H1 (cell line): ENCODE results near the gene NMB. TPM values are rescaled to one million over a fixed set of nuclear protein-coding genes. Genes with fewer than 3 reads are reported as not detected.

Source experiments
- CTCF ChIA-PET: fragments of 300-600 bp; sonication (Branson Sonifier 250); formaldehyde crosslinking; loops from one replicate; lab custom pipeline; 2021; ENCODE audit not compliant: partially characterized antibody; lab: Charles Lee
- POLR2A ChIA-PET: fragments of 300-600 bp; sonication (Branson Sonifier 250); formaldehyde crosslinking; loops from one replicate; lab custom pipeline; 2021; ENCODE audit warnings: inconsistent platforms; ENCODE audit not compliant: partially characterized antibody; lab: Charles Lee
- DNase-seq, 2 experiments: peaks; one replicate each; pipeline versions ENCODE4 v3.0.0 to v3.0.0-alpha.2; 2010 to 2022; ENCODE audit warnings: low spot score in 2 of 2, low read depth in 1 of 2, mixed read lengths in 1 of 2
- FAIRE-seq: peaks from 2 replicates; lab custom pipeline; 2011; peaks lifted over from hg19 to GRCh38; lab: Jason Lieb, UNC
- H2AFZ ChIP-seq: 2 replicates; pipeline ENCODE4 v1.8.1; 2012; ENCODE audit warnings: low read length, inconsistent platforms
- H2AK5ac ChIP-seq: 2 replicates; pipeline ENCODE4 v1.6.1; 2013; ENCODE audit warnings: low read depth, low read length
- H2BK120ac ChIP-seq: replicated peaks from 2 replicates; pipeline ENCODE3; 2013; ENCODE audit warnings: low read depth, low read length, inconsistent platforms
- H2BK12ac ChIP-seq: 2 replicates; pipeline ENCODE4 v1.6.1; 2013; ENCODE audit warnings: low read depth, low read length
- H2BK15ac ChIP-seq: 2 replicates; pipeline ENCODE4 v1.6.1; 2013; ENCODE audit warnings: low read length
- H2BK20ac ChIP-seq: 2 replicates; pipeline ENCODE4 v1.6.1; 2013; ENCODE audit warnings: low read length
- H2BK5ac ChIP-seq: 2 replicates; pipeline ENCODE4 v1.6.1; 2013; ENCODE audit warnings: low read depth, low read length
- H3K14ac ChIP-seq: 2 replicates; pipeline ENCODE4 v1.6.1; 2013; ENCODE audit warnings: inconsistent platforms; ENCODE audit not compliant: insufficient read length
- H3K18ac ChIP-seq: 2 replicates; pipeline ENCODE4 v1.6.1; 2013; ENCODE audit warnings: low read length; ENCODE audit errors: extremely low read depth
- H3K23ac ChIP-seq: 2 replicates; pipeline ENCODE4 v1.6.1; 2013; ENCODE audit warnings: inconsistent platforms; ENCODE audit not compliant: insufficient read length
- H3K23me2 ChIP-seq: 2 replicates; pipeline ENCODE4 v1.6.1; 2013; ENCODE audit warnings: low read depth, low read length
- H3K27ac ChIP-seq: 2 replicates; pipeline ENCODE4 v1.6.1; 2011; ENCODE audit warnings: low read depth, low read length, inconsistent platforms
- H3K27me3 ChIP-seq, 4 experiments: replicated peaks in 1 of 4; 1 replicate in 1 of 4; 2 replicates in 3 of 4; pipeline versions ENCODE4 v1.6.1 to v1.8.1; 2011 to 2013; ENCODE audit warnings: low read length in 3 of 4, mild to moderate bottlenecking in 3 of 4, inconsistent platforms in 2 of 4, mixed read lengths in 2 of 4, moderate library complexity in 1 of 4; ENCODE audit not compliant: control insufficient read depth in 3 of 4, insufficient read depth in 3 of 4; ENCODE audit errors: extremely low read depth in 1 of 4
- H3K36me3 ChIP-seq, 4 experiments: 2 replicates each; pipeline versions ENCODE4 v1.6.1 to v1.8.1; 2011 to 2013; ENCODE audit warnings: mild to moderate bottlenecking in 4 of 4, low read length in 3 of 4, moderate library complexity in 2 of 4, control low read depth in 1 of 4, inconsistent platforms in 1 of 4; ENCODE audit not compliant: insufficient read depth in 4 of 4, control insufficient read depth in 2 of 4
- H3K4ac ChIP-seq: replicated peaks from 2 replicates; pipeline ENCODE3; 2013; ENCODE audit warnings: low read length, low read depth, mixed read lengths, inconsistent platforms; ENCODE audit not compliant: insufficient read length
- H3K4me1 ChIP-seq, 4 experiments: replicated peaks in 1 of 4; 1 replicate in 1 of 4; 2 replicates in 3 of 4; pipeline versions ENCODE4 v1.6.1 to v1.8.1; 2011 to 2013; ENCODE audit warnings: low read length in 3 of 4, inconsistent platforms in 2 of 4, mixed read lengths in 1 of 4; ENCODE audit not compliant: insufficient read depth in 4 of 4, control insufficient read depth in 3 of 4
- H3K4me2 ChIP-seq, 2 experiments: 2 replicates each; pipeline versions ENCODE4 v1.6.1 to v1.8.1; 2011 to 2013; ENCODE audit warnings: low read depth in 2 of 2, low read length in 2 of 2, control low read depth in 1 of 2, inconsistent platforms in 1 of 2, mild to moderate bottlenecking in 1 of 2; ENCODE audit not compliant: insufficient read depth in 1 of 2
- H3K4me3 ChIP-seq, 4 experiments: fragments of 200-600, 300-600 bp in 1 of 4; sonication (generic), shearing (Covaris generic), sonication (Bioruptor Twin) in 1 of 4; 2 replicates each; pipeline versions ENCODE4 v1.5.1 to v1.8.1; 2011 to 2016; ENCODE audit warnings: low read length in 4 of 4, low read depth in 3 of 4, control low read depth in 2 of 4, inconsistent platforms in 2 of 4, mild to moderate bottlenecking in 2 of 4, mixed read lengths in 1 of 4, moderate library complexity in 1 of 4; ENCODE audit not compliant: insufficient read depth in 2 of 4; ENCODE audit errors: extremely low read depth in 1 of 4
- H3K56ac ChIP-seq: replicated peaks from 2 replicates; pipeline ENCODE3; 2013; ENCODE audit warnings: low read depth, mild to moderate bottlenecking, mixed read lengths, low read length, inconsistent platforms; ENCODE audit not compliant: insufficient read length
- H3K79me1 ChIP-seq: 2 replicates; pipeline ENCODE4 v1.6.1; 2013; ENCODE audit warnings: low read depth, low read length, control low read depth
- H3K79me2 ChIP-seq, 2 experiments: 2 replicates each; pipeline versions ENCODE4 v1.6.1 to v1.8.1; 2012 to 2013; ENCODE audit warnings: low read length in 2 of 2, mild to moderate bottlenecking in 2 of 2, inconsistent platforms in 1 of 2; ENCODE audit not compliant: insufficient read depth in 2 of 2, control insufficient read depth in 1 of 2
- H3K9ac ChIP-seq, 4 experiments: replicated peaks in 1 of 4; 1 replicate in 1 of 4; 2 replicates in 3 of 4; pipeline versions ENCODE4 v1.6.1 to v1.8.1; 2011 to 2013; ENCODE audit warnings: low read depth in 3 of 4, low read length in 3 of 4, control low read depth in 2 of 4, mild to moderate bottlenecking in 2 of 4, moderate library complexity in 2 of 4, inconsistent platforms in 1 of 4; ENCODE audit errors: extremely low read depth in 1 of 4
- H3K9me3 ChIP-seq, 2 experiments: 2 replicates each; pipeline versions ENCODE4 v1.6.1 to v1.8.1; 2012 to 2013; ENCODE audit warnings: mild to moderate bottlenecking in 2 of 2, moderate library complexity in 2 of 2, control low read depth in 1 of 2, inconsistent platforms in 1 of 2, low read depth in 1 of 2, low read length in 1 of 2, mixed read lengths in 1 of 2; ENCODE audit not compliant: insufficient read depth in 2 of 2
- H4K20me1 ChIP-seq, 2 experiments: replicated peaks in 1 of 2; 2 replicates each; pipeline versions ENCODE3 to v1.8.1; 2011 to 2013; ENCODE audit warnings: inconsistent platforms in 2 of 2, low read length in 2 of 2, mild to moderate bottlenecking in 1 of 2; ENCODE audit not compliant: insufficient read depth in 2 of 2, control insufficient read depth in 1 of 2
- H4K5ac ChIP-seq: 2 replicates; pipeline ENCODE4 v1.6.1; 2013; ENCODE audit warnings: low read length, low read depth, mixed read lengths, inconsistent platforms; ENCODE audit not compliant: insufficient read length
- H4K8ac ChIP-seq: 2 replicates; pipeline ENCODE4 v1.8.0; 2013; ENCODE audit warnings: mild to moderate bottlenecking, moderate library complexity, low read length, inconsistent platforms; ENCODE audit not compliant: insufficient read depth; ENCODE audit errors: extremely low read depth
- H4K91ac ChIP-seq: replicated peaks from 2 replicates; pipeline ENCODE3; 2013; ENCODE audit warnings: low read length, mixed read lengths, inconsistent platforms; ENCODE audit not compliant: insufficient read length
- PHF8 ChIP-seq: fragments of 200-600 bp; sonication (generic); conservative IDR thresholded peaks from 2 replicates; pipeline ENCODE4 v1.7.1; 2012; ENCODE audit warnings: low read depth, mild to moderate bottlenecking, inconsistent platforms, low read length, moderate library complexity
- TBP ChIP-seq: IDR thresholded peaks from 2 replicates; pipeline ENCODE4 v1.6.1; 2011; ENCODE audit warnings: low read depth, low read length, improper control_type of control experiment
- YY1 ChIP-seq: IDR thresholded peaks from 2 replicates; pipeline ENCODE4 v1.6.1; 2011; ENCODE audit warnings: low read depth, mild to moderate bottlenecking, low read length
- WGBS, 2 experiments: shearing (Covaris generic) in 1 of 2; methylation state at CpG; one replicate each; pipeline versions ENCODE4 v1.1.6 to v1.1.7; 2013 to 2015; ENCODE audit warnings: low lambda C conversion rate in 2 of 2, mixed read lengths in 2 of 2, inconsistent platforms in 1 of 2, low coverage in 1 of 2, missing lambda C conversion rate in 1 of 2; ENCODE audit not compliant: insufficient replicate concordance in 2 of 2, insufficient coverage in 1 of 2, insufficient read length in 1 of 2; ENCODE audit errors: extremely low coverage in 1 of 2, missing lambda C conversion rate in 1 of 2; 5-methylcytosine and 5-hydroxymethylcytosine counted together
- polyA plus RNA-seq, 7 experiments: library from polyadenylated mRNA; depleted of rRNA in 3 of 7; stranded (reverse) in 5 of 7; unstranded in 2 of 7; fragments of >200 nt in 5 of 7; fragments of 200-250 nt in 2 of 7; gene quantifications; 1 replicate in 5 of 7; 2 replicates in 1 of 7; 4 replicates in 1 of 7; pipeline versions ENCODE4 v1.2.1 to v1.2.3, GENCODE V29; 2011 to 2013; ENCODE audit warnings: missing spikeins in 2 of 7, mixed read lengths in 2 of 7
- total RNA-seq: library from RNA; stranded (reverse); fragmentation: NEBNext Ultra II Directional; extraction: Animal tissue kit (Norgen Biotek cat#: 25700); gene quantifications from 2 replicates; pipeline ENCODE4 v1.2.1, GENCODE V29; 2021

NMB gene
- total and polyA plus RNA-seq, 2 of the 8 experiments (the other 6 are each of a cell fraction or from before 2014, with no cell fraction given): 9.3 to 13.6 TPM

DNA sequence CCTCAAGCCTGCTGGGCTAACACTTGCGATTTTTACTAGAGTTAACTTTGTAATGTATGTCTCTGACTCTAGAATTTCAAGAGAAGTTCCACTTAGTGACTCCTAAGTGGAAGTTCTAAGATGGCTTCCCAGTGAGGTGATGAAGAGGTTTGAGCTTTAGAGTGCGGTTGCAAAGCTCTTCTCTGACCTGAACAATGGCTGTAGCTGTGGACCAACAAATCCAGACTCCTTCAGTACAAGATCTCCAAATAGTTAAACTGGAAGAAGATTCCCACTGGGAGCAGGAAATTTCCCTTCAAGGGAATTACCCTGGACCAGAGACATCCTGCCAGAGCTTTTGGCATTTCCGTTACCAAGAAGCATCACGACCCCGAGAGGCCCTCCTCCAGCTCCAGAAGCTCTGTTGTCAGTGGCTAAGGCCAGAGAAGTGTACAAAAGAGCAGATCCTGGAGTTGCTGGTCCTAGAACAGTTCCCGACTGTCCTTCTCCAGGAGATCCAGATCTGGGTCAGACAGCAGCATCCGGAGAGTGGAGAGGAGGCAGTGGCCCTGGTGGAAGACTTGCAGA, 26.2 kb downstream of the NMB start:
- H3K79me1 ChIP-seq: no peaks in the 10 kb centered on the region; the same call in 1 of the 2 replicates
- ChIA-PET POLR2A (interaction anchor here (0.6 to 9.2 kb wide), 16 partner anchors 8 to 266 kb away, joined by 3 to 134 read pairs (median 4); partner anchors contain the start of genes SEC11A, WDR73 and ZSCAN2), CTCF (interaction anchor here (1.0 to 6.0 kb wide), 13 partner anchors 10 to 246 kb away, joined by 3 to 42 read pairs (median 5); no protein-coding TSS in a partner anchor)
- H3K18ac ChIP-seq: peak overlapping the region; percentile 78
- H4K8ac ChIP-seq: peak overlapping the region; percentile 60; the same call in 1 of the 2 replicates
- H3K23me2 ChIP-seq: peaks cover 17% of the 10 kb centered on the region
- H3K27me3 ChIP-seq: peaks cover 0 to 21% (median 2%) of the 10 kb centered on the region in 4 experiments; a peak in 5 of 7 replicates
- peak overlapping the region; percentile 54 to 98 (median 70) for H3K4me3 ChIP-seq
- H3K14ac ChIP-seq: no peak overlapping the region
- TF ChIP-seq PHF8 (no peak), YY1 (0 out of 2 replicates have a peak, but pooled peaks have one; percentile 14), TBP (no peak)
- H3K36me3 ChIP-seq: no peaks in the 10 kb centered on the region
- no peak overlapping the region for H3K23ac ChIP-seq
- no peak overlapping the region for H4K5ac ChIP-seq
- no peak overlapping the region for H3K27ac ChIP-seq
- H3K4me2 ChIP-seq: peak overlapping the region; percentile 77 to 99
- H4K20me1 ChIP-seq: peaks cover 0 to 2% of the 10 kb centered on the region in 2 experiments
- no peak for FAIRE-seq
- H2BK120ac ChIP-seq: no peak overlapping the region
- H3K9me3 ChIP-seq: no peaks in the 10 kb centered on the region
- no peak overlapping the region for H2BK15ac ChIP-seq
- H4K91ac ChIP-seq: peak overlapping the region; percentile 15
- peak overlapping the region; percentile 58; the same call in 1 of the 2 replicates for H2AFZ ChIP-seq
- H2BK12ac ChIP-seq: 0 out of 2 replicates have a peak overlapping the region, but pooled peaks have one; percentile 39
- H3K4ac ChIP-seq: peak overlapping the region; percentile 33
- no peaks in the 10 kb centered on the region for H3K79me2 ChIP-seq
- peak overlapping the region; percentile 53; the same call in 1 of the 2 replicates for H2AK5ac ChIP-seq
- 69% methylated on average over 7 of the region's 7 CpGs; no CpG with 5 or more reads in 1 of the 2 experiments for WGBS, 2 experiments
- no peak overlapping the region for H2BK20ac ChIP-seq
- H3K9ac ChIP-seq: no peak overlapping the region
- no peak overlapping the region for H3K56ac ChIP-seq
- peak overlapping the region; percentile 75; the same call in 1 of the 2 replicates for H2BK5ac ChIP-seq
- no peak for DNase-seq
- H3K4me1 ChIP-seq: peaks cover 0 to 3% (median 0%) of the 10 kb centered on the region in 4 experiments; a peak in 3 of 7 replicates
